ENCODE results near the gene TEAD1. TPM values are rescaled to one million over a fixed set of nuclear protein-coding genes. Genes with fewer than 3 reads are reported as not detected.
A peak's percentile ranks its signal among the peaks of the same experiment; 100 is the strongest.

TEAD1 gene
- polyA plus RNA-seq, 4 donors, result 76.3 to 94.0 (median 83.1) TPM

DNA sequence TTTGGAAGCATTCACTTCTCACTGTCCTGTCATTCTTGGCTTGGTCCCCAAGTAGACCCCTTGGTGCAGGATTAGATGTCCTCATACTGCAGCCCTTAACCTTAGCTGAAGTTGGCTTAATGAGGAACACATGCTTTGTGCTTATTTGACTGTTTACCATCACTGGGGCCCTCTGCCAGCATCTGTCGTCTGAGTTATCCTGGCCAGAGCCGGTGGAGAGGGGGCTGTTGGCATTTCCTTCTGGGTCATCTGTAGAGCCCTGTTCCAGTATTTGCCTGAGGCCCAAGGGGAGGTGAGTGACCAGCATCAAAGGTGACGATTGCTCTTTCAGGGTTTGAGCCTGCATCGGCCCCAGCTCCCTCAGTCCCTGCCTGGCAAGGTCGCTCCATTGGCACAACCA, 208.4 kb downstream of the TEAD1 start:
- DNase-seq (ENCODE audit: low read depth in 4 of 4, low spot score in 3 of 4), result no peak

DNA sequence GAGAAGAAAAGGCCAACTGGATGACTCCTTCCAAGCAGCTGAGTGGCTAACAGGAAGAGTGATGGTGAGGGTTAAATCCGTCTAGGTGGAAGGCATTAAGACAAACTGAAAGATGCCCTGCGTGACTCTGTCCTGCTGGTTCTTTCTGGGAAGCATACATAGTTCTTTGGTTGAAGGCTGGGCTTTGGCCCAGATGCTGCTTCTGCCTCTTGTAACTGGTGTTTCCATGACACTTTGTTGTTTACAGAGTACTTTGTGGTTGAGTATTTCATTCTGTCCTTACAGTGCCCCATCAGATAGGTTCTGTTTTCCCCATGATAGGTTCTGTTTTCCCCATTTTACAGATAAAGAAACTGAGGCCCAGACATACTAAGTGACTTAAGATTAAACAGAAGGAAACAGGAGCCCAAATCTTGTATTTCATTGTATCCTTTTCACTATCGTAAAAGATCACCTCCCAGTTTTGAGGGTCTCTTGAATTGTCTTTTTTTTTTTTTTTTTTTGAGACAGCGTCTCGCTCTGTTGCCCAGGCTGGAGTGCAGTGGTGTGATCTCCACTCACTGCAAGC, 210.6 kb downstream of the TEAD1 start:
- no peak for DNase-seq (ENCODE audit: low read depth in 4 of 4, low spot score in 3 of 4)

DNA sequence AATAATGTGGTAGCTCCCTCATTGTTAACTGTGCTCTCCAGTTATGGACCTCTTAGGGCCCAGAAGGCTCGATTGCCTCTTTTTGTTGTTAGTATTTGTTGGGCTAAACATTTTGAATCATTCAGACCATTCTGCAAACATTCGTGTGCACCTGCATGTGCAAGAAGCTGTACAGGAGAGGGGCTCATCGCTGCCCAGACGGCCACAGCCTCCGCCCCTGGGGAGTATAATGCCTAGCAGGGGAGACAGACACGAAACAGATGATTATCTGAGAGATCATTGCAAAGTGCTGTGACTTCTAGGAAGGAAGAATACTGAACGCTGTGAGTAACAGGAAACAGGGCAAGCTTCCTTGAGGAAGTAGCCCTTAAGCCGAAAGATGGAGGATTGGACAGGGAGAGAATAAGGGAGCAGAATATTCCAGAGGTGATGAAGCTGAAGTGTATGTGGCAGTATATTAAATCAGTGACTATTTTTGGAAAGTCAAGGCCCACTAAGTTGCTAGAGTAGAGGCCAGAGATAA, 211.6 kb downstream of the TEAD1 start:
- no peak for DNase-seq (ENCODE audit: low read depth in 4 of 4, low spot score in 3 of 4)

DNA sequence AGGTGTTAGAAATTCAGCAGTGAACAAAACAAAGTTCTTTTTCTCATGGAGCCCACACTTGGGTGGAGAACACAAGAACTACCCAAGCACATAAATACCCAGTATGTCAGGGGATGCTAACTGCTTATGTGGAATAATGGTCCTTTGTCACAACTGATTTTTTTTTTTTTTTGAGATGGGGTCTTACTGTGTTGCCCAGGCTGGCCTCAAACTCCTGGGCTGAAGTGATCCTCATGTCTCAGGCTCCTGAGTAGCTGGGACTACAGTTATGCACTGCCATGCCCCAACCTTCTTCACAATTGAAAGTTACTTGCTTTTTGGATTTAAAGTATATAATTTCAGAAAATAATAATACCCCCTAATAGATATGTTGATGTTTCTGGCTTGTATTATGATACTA, 212.3 kb downstream of the TEAD1 start:
- DNase-seq (ENCODE audit: low read depth in 4 of 4, low spot score in 3 of 4), result no peak

DNA sequence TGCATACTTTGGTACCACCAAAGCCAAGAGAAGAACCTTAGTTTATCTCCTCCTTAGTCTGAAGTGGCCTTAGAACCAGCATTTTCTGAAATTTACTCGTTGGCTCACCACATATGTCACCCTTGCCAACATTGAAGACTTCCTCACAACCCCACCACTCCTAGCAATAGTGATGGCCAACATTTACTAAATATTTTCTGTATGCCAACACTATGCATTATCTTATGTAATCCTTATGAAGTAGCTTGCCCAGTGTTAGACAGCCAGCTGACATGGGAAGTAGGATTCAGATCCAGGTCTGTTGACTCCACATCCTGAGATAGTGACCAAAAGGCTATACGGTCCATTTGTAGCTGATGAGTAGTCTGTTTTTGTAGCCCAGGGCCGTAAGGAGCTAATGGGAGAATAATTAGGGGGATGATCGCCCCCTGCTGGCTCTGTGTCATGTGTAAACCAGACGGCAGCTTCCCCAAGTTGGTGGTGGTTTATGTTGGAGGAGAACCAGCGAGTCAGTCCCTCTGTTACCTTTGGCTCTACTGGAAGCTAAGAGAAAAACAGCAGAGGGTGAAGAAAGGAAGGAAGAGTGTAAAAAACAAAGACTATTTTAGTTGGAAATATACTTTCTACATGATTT, 214.4 kb downstream of the TEAD1 start:
- peak; percentile 70 to 78 (median 76) for DNase-seq (ENCODE audit: low read depth in 4 of 4, low spot score in 3 of 4)

DNA sequence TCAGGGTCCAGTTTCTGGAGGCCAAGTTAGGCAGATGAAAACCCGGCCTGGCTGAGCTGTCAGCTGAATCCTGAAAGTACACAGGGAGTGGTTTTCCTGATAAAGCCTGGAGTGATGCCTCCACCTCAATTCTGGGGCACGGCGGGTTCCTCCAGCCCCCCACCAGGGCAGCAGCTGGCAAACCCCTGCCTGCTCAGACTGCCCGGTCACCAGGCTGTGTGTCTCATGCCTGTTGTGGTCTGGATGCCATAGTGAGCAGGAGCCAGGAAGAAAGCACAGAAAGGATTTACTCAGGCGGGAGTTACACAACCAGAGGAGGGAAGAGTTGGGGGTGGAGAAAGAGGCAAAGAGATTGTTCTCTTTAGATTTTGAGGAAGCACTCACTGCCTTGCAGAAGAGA, 215.0 kb downstream of the TEAD1 start:
- DNase-seq (ENCODE audit: low read depth in 4 of 4, low spot score in 3 of 4), result no peak

DNA sequence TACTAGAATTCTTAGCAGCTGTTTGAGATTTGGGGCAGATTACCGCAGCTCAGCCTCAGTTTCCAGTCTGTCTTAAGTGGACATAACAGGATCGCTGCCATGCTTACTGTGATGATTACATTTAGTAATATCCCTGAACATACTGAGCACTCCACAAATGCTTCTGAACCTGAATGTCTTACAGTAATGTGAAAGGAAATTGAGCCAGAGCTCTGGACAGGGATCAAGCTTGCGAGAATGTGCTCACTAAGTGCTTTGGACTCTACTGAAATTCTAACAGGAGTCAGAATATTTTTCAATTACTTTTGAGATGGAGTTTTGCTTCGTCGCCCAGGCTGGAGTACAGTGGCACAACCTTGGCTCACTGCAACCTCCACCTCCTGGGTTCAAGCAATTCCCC, 216.3 kb downstream of the TEAD1 start:
- no peak for DNase-seq (ENCODE audit: low read depth in 4 of 4, low spot score in 3 of 4)

DNA sequence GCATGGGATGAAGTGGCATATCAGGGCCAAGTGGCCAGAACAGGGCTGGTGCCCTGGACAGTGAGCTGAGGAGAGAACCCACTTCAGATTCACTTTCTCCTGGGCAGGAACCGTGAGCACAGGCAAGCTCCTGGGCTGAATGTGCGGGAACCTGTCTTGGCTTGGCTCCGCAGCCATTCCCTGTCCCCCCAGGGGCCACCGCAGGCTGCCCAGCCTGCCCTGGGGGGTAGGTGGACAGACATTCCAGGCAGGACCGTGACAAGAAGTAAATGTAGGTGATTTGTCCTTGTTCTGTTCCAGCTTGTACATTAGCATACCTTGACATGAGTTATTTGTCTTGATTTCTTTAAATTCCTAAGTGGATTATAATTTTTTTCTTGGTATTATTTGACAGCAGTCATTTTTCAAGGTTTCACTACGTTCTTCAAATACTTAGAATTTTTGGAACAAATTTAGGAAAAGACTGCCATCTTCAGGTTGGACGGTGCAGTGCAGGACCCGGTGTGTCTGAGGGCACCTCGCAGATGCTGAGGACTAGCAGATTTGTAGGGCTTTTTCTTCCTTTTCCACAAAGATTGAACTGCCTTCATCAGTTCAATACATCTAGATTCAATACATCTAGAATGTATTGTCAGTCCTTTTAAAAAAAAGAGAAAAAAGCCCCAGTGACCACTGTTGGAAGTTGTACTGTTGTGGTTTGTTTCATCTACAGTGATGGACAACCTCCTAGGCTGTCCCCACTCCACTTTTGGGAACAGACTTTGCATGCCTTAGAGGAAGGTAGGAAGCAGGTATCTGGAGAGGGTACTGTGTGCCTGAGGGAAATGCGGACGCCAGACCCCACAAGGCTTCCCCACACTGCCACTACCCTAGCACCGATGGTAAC, 219.8 kb downstream of the TEAD1 start:
- peak in 1 of 4 donors; percentile 27 for DNase-seq (ENCODE audit: low read depth in 4 of 4, low spot score in 3 of 4)

DNA sequence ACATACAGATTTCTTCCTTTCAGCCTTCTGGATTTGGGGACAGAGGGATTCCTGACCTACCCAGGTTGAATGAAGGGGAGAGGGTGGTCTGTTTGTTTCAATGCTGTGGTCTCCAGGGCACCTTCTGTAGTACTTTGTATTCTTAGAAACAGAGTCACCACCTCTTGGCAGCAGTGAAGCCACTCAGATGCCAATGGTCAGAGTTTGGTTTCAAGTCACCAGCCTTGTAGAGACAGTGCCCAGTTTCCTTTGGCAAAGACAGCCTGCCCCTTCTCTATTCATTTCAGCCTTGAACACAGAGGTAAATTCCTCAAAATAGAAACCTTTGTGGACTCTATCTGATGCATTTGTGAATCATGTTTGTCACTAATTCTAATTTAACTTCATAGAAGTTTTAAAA, 223.2 kb downstream of the TEAD1 start:
- no peak for DNase-seq (ENCODE audit: low read depth in 4 of 4, low spot score in 3 of 4)

DNA sequence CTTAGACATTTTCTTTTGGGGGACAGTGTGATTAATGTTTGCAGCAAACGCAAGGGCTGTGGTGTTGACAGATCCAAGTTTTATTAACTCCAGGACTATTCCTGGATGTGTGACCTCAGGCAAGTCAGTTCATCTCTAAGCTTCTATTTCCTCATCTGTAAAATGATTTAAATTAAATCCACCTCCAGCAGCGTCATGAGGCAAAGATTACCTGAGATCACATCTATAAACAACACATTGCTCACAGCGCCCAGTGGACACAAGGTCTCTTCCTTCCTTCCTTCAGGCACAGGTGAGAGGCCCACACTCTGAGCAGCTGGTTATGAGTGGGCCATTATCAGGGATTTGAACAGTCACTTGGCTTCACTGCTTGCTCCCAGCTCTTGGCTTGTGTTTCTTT, 223.6 kb downstream of the TEAD1 start:
- no peak for DNase-seq (ENCODE audit: low read depth in 4 of 4, low spot score in 3 of 4)

DNA sequence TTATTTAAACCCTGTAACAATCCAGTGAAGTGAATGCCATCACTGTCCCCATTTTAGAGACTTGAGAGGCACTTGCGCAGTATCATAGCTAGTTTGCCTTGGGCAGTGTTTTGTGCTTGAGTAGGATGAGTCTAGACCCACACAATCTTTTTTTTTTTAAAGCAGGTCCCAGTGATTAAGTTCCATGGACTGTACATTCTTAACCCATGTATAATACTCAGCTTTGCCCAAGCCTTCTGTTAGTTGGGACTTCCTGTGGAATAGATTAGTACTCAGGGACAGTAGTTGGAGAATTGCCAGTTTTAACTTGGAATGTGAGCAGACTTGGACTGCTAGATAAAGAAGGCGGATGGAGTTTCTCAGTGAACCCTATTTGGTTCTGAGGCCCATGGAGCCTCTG, 226.3 kb downstream of the TEAD1 start:
- DNase-seq (ENCODE audit: low read depth in 4 of 4, low spot score in 3 of 4), result no peak

DNA sequence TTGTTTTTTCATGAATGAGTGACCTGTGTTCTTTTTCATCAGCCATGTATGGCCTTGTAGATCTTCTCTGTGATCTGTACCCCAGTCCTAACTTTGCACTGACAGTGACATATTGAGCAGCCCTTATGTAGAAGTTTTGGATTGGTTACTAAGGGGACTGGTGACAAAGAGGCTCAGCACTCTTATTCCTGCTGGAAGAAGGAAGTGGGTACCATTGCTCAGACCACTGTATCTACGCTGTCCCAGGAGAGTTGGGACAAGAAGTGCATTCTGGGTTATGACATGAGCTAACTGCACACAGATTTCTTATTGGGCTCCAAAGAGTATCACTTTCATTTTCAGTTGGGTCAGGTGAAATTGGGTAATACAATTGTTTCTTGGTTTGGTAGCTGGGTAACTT, 227.1 kb downstream of the TEAD1 start:
- no peak for DNase-seq (ENCODE audit: low read depth in 4 of 4, low spot score in 3 of 4)

DNA sequence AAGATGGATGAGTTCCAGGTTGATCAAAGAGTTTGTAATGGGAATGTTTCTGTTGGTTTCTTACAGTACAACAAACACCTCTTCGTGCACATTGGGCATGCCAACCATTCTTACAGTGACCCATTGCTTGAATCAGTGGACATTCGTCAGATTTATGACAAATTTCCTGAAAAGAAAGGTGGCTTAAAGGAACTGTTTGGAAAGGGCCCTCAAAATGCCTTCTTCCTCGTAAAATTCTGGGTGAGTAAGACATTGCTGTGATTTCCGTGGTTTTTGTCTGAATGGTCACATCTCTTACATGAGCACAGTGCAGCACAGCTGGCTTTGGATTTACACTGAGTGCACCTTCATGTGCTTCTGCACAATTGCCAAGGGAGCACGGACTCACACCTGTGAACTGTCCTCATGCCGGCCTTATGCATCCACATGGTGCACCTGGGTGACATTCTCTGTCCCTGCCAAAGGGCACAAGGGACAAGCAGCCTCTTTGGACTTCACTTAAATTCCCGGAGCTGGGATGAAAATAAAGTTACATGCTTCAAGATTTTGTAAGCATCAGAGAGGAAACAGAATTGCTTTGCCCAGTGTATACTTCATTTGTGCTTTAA, 227.8 kb downstream of the TEAD1 start:
- no peak for DNase-seq (ENCODE audit: low read depth in 4 of 4, low spot score in 3 of 4)

DNA sequence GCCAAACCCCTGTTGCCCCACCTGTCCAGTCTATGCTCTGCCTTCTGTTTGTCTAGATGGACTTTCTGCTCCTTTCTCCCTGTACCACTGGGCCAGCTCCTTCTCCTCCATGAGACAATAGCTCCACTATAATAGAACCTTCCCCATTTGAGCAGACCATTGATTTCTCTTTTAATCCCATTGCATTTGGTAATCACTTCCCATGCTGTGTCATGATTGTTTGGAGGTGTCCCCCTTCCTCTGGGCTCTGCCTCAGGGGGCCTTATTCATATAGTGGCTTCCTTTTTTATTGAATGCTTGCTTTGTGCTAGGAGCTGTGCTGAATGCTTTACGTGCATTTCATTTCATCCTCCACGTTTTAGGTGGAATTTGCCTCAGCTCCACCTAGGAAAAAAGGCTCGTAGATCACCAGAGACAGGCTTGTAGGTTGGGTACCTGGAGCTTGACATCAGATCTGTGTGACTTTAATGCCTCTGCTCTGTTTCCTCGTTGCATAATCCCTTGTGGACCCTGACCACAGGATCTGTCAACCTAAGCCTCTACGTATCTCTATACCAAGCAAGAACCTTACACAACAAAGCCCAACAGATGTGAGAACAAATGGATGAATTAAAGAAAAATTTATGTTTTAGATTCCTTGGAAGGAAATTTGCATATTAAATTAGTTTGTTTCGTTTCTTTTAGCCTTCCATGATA, 228.7 kb downstream of the TEAD1 start:
- DNase-seq (ENCODE audit: low read depth in 4 of 4, low spot score in 3 of 4), result no peak

DNA sequence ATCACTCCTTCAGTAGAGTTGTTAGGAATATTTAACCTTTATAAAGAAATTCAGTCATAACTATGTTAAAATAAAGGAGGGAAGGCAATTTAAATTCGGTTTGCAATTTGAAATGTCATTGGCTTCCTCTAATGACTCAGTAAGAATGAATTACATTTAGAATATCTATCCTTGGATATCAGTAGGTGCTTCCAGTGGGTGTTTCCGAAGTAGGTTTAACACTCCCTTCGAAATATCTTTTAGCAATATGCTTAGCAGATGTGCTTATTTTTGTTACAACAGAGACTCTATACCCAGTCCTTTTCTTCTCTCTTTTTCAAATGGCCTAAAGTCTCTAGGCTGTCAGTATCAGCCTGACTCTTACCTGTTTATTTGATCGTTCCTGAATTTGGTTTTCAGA, 231.2 kb downstream of the TEAD1 start:
- no peak for DNase-seq (ENCODE audit: low read depth in 4 of 4, low spot score in 3 of 4)

DNA sequence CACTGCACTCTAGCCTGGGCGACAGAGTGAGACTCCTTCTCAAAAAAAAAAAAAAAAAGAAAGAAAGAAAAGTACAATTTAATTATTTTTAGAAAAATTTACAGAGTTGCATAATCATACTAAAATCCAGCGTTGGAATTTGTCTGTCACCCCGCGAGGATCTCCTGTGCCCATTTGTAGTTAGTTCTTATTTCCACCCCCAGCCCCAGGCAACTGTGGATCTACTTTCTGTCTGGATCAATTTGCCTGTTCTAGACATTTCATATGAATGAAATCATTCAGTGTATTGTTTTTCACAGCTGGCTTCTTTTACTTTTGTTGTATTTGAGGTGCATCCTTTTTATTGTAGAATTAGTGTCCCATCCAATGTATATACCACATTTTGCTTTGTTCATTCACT, 232.3 kb downstream of the TEAD1 start:
- DNase-seq (ENCODE audit: low read depth in 4 of 4, low spot score in 3 of 4), result no peak

DNA sequence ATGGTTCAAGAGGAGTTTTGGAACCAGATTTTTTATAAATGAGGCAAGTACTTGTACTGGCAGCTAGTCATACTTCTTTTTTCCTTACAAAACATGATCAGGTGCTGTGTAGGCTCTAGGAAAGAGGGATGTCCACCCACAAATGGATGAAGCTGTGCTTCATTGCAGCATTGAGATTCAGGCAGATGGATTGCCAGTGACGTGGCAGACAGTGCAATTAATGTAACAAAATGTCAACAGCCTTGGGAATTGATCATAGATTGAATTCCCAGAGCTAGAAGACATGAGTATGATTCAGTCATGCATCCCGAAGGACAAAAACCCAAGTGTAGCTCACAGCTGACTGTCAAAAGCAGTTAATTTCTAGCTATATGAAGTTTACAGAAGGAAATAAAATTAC, 235.7 kb downstream of the TEAD1 start:
- no peak for DNase-seq (ENCODE audit: low read depth in 4 of 4, low spot score in 3 of 4)

DNA sequence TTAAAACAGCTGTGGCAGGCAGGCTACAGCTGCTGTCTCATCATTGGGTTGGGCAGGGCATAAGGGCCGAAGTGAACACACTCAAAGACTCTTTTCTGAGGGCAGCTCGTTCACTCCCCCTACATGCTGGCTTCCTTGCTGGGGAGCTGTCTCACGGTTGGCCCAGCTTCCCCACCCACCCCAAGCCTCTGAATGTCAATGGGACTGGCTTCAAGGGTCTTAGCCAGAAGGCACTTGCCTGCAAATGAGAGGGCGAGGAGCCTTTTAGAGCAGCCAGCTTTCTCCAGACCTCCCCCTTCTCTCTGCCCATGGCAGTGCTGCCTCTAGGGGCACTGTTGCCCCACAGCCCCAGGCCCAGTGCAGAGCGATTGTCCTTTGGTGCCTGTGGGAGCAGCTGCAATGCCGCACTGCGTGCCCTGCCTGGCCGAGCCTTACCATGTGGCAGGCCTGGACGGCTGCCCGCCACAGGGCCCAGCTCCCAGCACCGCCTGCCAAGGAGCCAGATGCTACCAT, 240.2 kb downstream of the TEAD1 start:
- DNase-seq (ENCODE audit: low read depth in 4 of 4, low spot score in 3 of 4), result peak; percentile 20 to 36 (median 28)

DNA sequence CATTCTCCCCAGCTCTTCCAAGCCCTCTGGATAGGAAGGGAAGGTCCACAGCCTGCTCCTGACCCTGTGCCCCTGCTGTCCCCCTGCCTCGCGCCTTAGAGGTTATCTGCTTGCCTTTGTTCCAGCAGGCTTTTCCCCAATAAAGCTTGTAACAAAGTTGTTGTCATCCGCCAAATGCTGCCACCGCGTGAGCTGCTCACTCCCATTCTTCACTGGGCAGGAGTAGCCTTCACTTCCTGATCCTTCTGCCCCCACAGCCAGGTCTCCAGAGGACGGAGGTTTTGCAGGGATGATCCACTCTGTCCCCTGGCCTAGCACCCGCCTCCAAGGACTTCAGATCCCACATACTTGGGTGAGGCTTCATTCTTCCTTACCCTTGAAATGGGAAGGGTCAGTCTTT, 240.9 kb downstream of the TEAD1 start:
- DNase-seq (ENCODE audit: low read depth in 4 of 4, low spot score in 3 of 4), result no peak

DNA sequence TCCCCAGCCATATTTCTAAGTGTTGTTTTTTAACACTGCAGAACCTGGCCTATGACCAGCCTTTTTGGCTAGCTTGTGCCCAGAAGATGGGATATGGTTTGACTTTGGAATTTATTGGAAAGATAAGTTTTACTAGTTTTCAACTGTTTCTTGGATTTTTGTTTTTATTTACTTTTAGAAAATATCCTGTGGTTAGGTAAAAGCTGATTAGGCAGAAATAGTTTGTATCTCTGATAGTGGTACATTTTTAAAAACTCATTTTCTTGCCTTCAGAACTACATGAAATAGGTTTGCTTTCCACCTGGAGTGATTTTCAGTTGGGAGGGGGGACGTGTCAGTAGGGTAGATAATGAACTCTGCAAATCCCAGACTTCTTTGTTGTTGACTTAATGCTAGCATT, 243.6 kb downstream of the TEAD1 start:
- DNase-seq (ENCODE audit: low read depth in 4 of 4, low spot score in 3 of 4), result no peak

All from left renal pelvis (tissue), 4 donors.